GM21786 (cell line): ENCODE results near the gene TAT.
"Not testable (repeated sequence)": the region's sequence is repeated elsewhere in the genome, so short reads cannot be mapped to it uniquely, and the experiment has no call there.

Experiments
- ATAC-seq: cut with Tn5 transposase; IDR thresholded peaks from one replicate; pipeline ENCODE4 v1.9.1; 2021; ENCODE audit not compliant: unreplicated experiment

The TAT gene

GRCh38 chr16:71576971-71577370 lies at the start of gene TAT:
Gene TAT (minus strand): TSS chr16:71577092. CDS start chr16:71576415, 677 bp downstream.
- no peak for ATAC-seq

- no peak for ATAC-seq
These were observed 49.3 kb upstream of the TAT start, which contains the start of gene MARVELD3 for GRCh38 chr16:71626018-71626857. Gene MARVELD3 (plus strand): TSS chr16:71626184. CDS start chr16:71626230, 46 bp downstream.

- no peak for ATAC-seq
These were observed 48.4 kb upstream of the TAT start for GRCh38 chr16:71625113-71625850.

GRCh38 chr16:71623597-71623996 lies 46.7 kb upstream of the TAT start:
- peak; percentile 52 for ATAC-seq

GRCh38 chr16:71622088-71622487 lies 45.2 kb upstream of the TAT start:
- no peak for ATAC-seq

- no peak for ATAC-seq
These were observed 41.5 kb upstream of the TAT start for GRCh38 chr16:71618429-71618828.

GRCh38 chr16:71614956-71615355 lies 38.1 kb upstream of the TAT start:
- ATAC-seq: not testable (repeated sequence)

- no peak for ATAC-seq
These were observed 34.3 kb upstream of the TAT start for GRCh38 chr16:71610936-71611871.

GRCh38 chr16:71610447-71610846 lies 33.6 kb upstream of the TAT start:
- ATAC-seq: no peak

GRCh38 chr16:71609066-71609465 lies 32.2 kb upstream of the TAT start:
- ATAC-seq: no peak

- ATAC-seq: no peak
These were observed 23.9 kb upstream of the TAT start for GRCh38 chr16:71600822-71601221.

- not testable (repeated sequence) for ATAC-seq
These were observed 21.5 kb upstream of the TAT start for GRCh38 chr16:71598426-71598825.

GRCh38 chr16:71595340-71595826 lies 18.5 kb upstream of the TAT start:
- not testable (repeated sequence) for ATAC-seq

- no peak for ATAC-seq
These were observed 17.2 kb upstream of the TAT start for GRCh38 chr16:71594000-71594646.

- no peak for ATAC-seq
These were observed 16.4 kb upstream of the TAT start for GRCh38 chr16:71593048-71593999.

- ATAC-seq: no peak
These were observed 15.0 kb upstream of the TAT start for GRCh38 chr16:71591917-71592316.

GRCh38 chr16:71590584-71590983 lies 13.7 kb upstream of the TAT start:
- no peak for ATAC-seq

GRCh38 chr16:71590071-71590470 lies 13.2 kb upstream of the TAT start:
- ATAC-seq: not testable (repeated sequence)

GRCh38 chr16:71589334-71589733 lies 12.4 kb upstream of the TAT start:
- not testable (repeated sequence) for ATAC-seq
